ENCODE data around the gene EDC3. TPM values are rescaled to one million over a fixed set of nuclear protein-coding genes. Genes with fewer than 3 reads are reported as not detected.

EDC3 gene
- total RNA-seq, 1 donor = 3.7 TPM

- no peaks in the 10 kb centered on the region for H3K27me3 ChIP-seq (ENCODE audit: insufficient read depth, low read length)
These were observed 111.0 kb downstream of the EDC3 start for GRCh38 chr15:74584779-74585178.

DNA sequence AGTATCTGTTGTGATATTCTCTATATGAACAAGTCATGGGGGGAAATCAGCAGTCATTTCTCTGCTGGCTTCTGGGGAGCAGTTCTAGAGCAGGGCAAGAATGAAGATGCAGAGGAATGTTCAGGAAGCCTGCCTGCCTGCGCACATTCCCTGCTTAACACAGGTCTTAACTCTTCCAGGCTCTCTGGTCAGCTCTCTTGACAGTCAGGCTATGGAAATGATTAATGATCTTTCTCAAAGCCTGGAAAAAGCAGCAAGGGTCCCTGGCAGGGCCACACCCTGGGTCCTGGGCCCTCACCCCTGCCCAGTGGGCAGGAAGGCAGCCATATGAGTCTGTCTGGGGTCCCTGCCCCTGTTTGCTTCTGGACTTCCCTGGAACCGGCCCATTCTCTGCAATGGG lies 111.6 kb downstream of the EDC3 start:
- Histone ChIP-seq H3K27me3 (ENCODE audit: insufficient read depth, low read length) (no peaks in the 10 kb centered on the region), H3K9me3 (ENCODE audit: low read depth, low read length) (no peaks in the 10 kb centered on the region), H3K4me1 (ENCODE audit: insufficient read depth, low read length) (peaks cover 8% of the 10 kb centered on the region), H3K4me3 (ENCODE audit: low read length) (no peak overlapping the region)

More at GRCh38 chr15:74584779-74585178, 111.0 kb downstream of the EDC3 start:
- Histone ChIP-seq H3K9me3 (ENCODE audit: low read depth, low read length) (no peaks in the 10 kb centered on the region), H3K4me1 (ENCODE audit: insufficient read depth, low read length) (peaks cover 12% of the 10 kb centered on the region), H3K4me3 (ENCODE audit: low read length) (no peak overlapping the region)

Other genes starting within 250 kb of the EDC3 start
- gene UBL7, start 234.9 kb downstream of the EDC3 start, total RNA-seq = 23.1 TPM
- gene ARID3B, start 154.8 kb downstream of the EDC3 start, total RNA-seq = 36.4 TPM
- 158 TPM for gene CLK3, start 80.2 kb downstream of the EDC3 start, total RNA-seq
- not detected for gene CYP1A1, start 29.5 kb upstream of the EDC3 start, total RNA-seq
- not detected for gene CYP1A2, start 52.8 kb upstream of the EDC3 start, total RNA-seq
- 84.8 TPM for gene CSK, start 86.1 kb upstream of the EDC3 start, total RNA-seq
- gene LMAN1L, start 116.8 kb upstream of the EDC3 start, total RNA-seq = 0.21 TPM
- gene CPLX3, start 130.6 kb upstream of the EDC3 start, total RNA-seq = not detected
- 25.6 TPM for gene ULK3, start 147.1 kb upstream of the EDC3 start, total RNA-seq
- 31.3 TPM for gene SCAMP2, start 177.3 kb upstream of the EDC3 start, total RNA-seq
- gene MPI, start 194.0 kb upstream of the EDC3 start, total RNA-seq = 26.0 TPM
- gene FAM219B, start 210.8 kb upstream of the EDC3 start, total RNA-seq = 11.4 TPM
- gene COX5A, start 242.0 kb upstream of the EDC3 start, total RNA-seq = 39.1 TPM